GM18909 (cell line): ENCODE measurements around the gene GPALPP1.
"Not testable (repeated sequence)": the region's sequence is repeated elsewhere in the genome, so short reads cannot be mapped to it uniquely, and the experiment has no call there.

Source experiments
- ATAC-seq: cut with Tn5 transposase; IDR thresholded peaks from one replicate; pipeline ENCODE4 v1.9.1; 2021; ENCODE audit warnings: mild to moderate bottlenecking; ENCODE audit not compliant: unreplicated experiment, poor library complexity

The GPALPP1 gene

GRCh38 chr13:45055902-45056648 is 66.7 kb downstream of the GPALPP1 start:
- ATAC-seq = no peak

DNA sequence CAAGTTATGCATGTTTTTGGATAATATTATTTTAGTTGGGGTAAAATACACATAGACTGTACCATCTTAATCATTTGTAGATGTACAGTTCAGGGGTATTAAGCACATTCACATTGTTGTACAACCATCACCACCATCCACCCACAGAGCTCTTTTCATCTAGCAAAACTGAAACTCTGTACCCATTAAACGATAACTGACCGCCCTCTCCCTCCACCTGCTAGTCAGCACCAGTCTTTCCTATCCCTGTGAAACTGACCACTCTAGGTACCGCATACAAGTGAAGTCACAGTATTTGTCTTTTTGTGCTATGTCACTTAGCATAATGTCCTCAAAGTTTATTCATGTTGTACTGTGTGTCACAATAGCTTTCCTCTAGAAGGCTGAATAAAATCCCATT is 70.7 kb downstream of the GPALPP1 start:
- no peak for ATAC-seq

DNA sequence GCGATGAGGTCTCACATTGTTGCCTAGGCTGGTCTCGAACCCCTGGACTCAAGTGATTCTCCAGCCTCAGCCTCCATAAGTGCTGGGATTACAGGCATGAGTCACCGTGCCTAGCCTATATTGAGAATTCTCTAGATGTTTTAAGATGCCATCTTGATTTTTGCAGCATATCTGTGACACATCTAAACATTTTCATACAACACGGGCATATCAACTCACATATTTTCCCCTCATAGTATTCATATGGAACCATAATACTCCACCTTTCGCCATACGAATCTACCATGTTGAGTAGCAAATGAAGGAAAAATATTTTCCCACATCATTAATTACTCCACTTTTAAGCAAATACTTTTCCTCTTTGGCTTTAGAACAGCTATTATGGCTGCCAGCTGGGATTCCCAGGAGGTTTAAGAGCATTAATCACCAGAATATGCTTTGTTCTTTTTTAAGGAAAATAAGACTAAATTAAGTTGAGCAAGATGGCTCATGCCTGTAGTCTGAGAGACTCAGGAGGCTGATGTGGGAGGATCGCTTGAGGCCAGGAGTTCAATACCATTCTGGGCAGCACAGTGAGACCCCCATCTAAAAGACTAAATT is 74.0 kb downstream of the GPALPP1 start:
- no peak for ATAC-seq

DNA sequence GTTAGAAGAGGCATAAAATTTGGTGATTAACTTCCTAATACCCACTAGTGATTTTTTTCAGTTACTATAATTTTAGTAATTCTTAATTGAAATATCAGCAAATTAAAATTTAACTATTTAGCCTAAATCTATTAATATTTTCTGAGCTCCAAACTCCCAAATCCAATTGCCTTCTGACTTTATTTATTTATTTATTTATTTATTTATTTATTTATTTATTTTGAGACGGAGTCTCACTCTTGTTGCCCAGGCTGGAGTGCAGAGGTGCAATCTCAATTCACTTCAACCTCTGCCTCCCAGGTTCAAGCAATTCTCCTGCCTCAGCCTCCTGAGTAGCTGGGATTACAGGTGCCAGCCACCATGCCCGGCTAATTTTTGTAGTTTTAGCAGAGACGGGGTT is 74.6 kb downstream of the GPALPP1 start:
- ATAC-seq = not testable (repeated sequence)

GRCh38 chr13:45064889-45065288 is 75.6 kb downstream of the GPALPP1 start:
- no peak for ATAC-seq

- ATAC-seq = no peak
These were observed 79.0 kb downstream of the GPALPP1 start for GRCh38 chr13:45068036-45069001.

- ATAC-seq = no peak
These were observed 84.5 kb downstream of the GPALPP1 start for GRCh38 chr13:45073809-45074208.

- no peak for ATAC-seq
These were observed 85.4 kb downstream of the GPALPP1 start for GRCh38 chr13:45074721-45075120.

DNA sequence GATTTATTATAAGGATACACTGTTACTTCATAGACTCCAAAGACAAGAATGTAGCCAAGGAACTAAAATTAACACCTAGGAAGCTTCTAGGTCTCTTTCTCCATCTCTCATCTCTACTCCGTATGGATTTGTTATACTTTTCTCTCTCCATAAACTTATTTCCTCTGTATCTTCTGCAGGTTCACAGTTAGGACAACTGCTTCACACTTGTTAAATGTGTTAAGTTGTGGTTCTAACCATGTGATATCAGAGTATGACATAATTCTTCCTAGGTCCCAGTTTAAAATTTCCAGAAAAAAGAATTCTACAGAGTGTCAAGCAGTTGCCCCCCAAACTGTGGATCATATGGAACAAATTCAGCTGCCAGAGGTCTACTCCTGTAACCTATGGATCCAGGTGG is 88.7 kb downstream of the GPALPP1 start:
- no peak for ATAC-seq
